ENCODE results near the gene ZCCHC8. TPM values are rescaled to one million over a fixed set of nuclear protein-coding genes. Genes with fewer than 3 reads are reported as not detected.

ZCCHC8 gene
- polyA plus RNA-seq, 1 donor (not counting 4 experiments of a cell fraction or from before 2014, with no cell fraction given), result 14.0 TPM

GRCh38 chr12:122505419-122506051, 4.8 kb upstream of the ZCCHC8 start:
- H3K4me3 ChIP-seq (ENCODE audit: control insufficient read depth in 2 of 3, extremely low read depth in 1 of 3, insufficient read depth in 2 of 3, low read depth in 1 of 3, low read length in 3 of 3), result no peak overlapping the region
- no peak overlapping the region for H3K27ac ChIP-seq (ENCODE audit: control insufficient read depth, insufficient read depth, low read length)
- H3K79me2 ChIP-seq (ENCODE audit: control insufficient read depth, insufficient read depth, low read length), result peaks cover 6% of the 10 kb centered on the region
- no peaks in the 10 kb centered on the region for H3K4me1 ChIP-seq (ENCODE audit: control insufficient read depth, extremely low read depth, insufficient read depth, low read length)
- no peak for DNase-seq (ENCODE audit: low read depth, low spot score)
- H3K9me3 ChIP-seq (ENCODE audit: control insufficient read depth, low read depth, low read length), result no peaks in the 10 kb centered on the region
- no peak overlapping the region for H3K9ac ChIP-seq (ENCODE audit: control insufficient read depth, extremely low read depth, insufficient read depth, low read length)
- H3K4me2 ChIP-seq (ENCODE audit: control insufficient read depth, extremely low read depth, insufficient read depth, low read depth, low read length), result no peak overlapping the region
- dilution Hi-C loops (cut with MboI; ENCODE audit: extremely low pct_ligation_motif_present, low sequenced_read_pairs), result no loop called here
- peaks cover 4% of the 10 kb centered on the region for H4K20me1 ChIP-seq (ENCODE audit: control insufficient read depth, extremely low read depth, insufficient read depth, low read length)
- FAIRE-seq, result no peak
- H2AFZ ChIP-seq (ENCODE audit: control insufficient read depth, low read length), result no peak overlapping the region
- no peaks in the 10 kb centered on the region for H3K27me3 ChIP-seq (ENCODE audit: control insufficient read depth, extremely low read depth, insufficient read depth, low read length)
- peaks cover 16 to 52% of the 10 kb centered on the region in 2 experiments for H3K36me3 ChIP-seq (ENCODE audit: control insufficient read depth in 2 of 2, extremely low read depth in 1 of 2, insufficient read depth in 2 of 2, low read length in 2 of 2)
- TF ChIP-seq CTCF (optimal IDR thresholded peaks at IDR 0.05 in 1 of 3, IDR thresholded peaks at IDR 0.05 in 1 of 3, conservative IDR thresholded peaks at IDR 0.05 in 1 of 3; ENCODE audit: extremely low read depth in 1 of 3, insufficient read depth in 2 of 3, low read length in 3 of 3) (no peak), EZH2 (IDR thresholded peaks at IDR 0.05; ENCODE audit: low read length) (no peak)
- no peaks in the 10 kb centered on the region for H3K9me1 ChIP-seq (ENCODE audit: control insufficient read depth, extremely low read depth, insufficient read depth, low read length)

GRCh38 chr12:122503783-122504590, 3.3 kb upstream of the ZCCHC8 start:
- Histone ChIP-seq H3K27ac (ENCODE audit: control insufficient read depth, insufficient read depth, low read length) (no peak overlapping the region), H3K79me2 (ENCODE audit: control insufficient read depth, insufficient read depth, low read length) (peaks cover 13% of the 10 kb centered on the region), H3K9me3 (ENCODE audit: control insufficient read depth, low read depth, low read length) (no peaks in the 10 kb centered on the region), H3K4me1 (ENCODE audit: control insufficient read depth, extremely low read depth, insufficient read depth, low read length) (peaks cover 2% of the 10 kb centered on the region), H3K9ac (ENCODE audit: control insufficient read depth, extremely low read depth, insufficient read depth, low read length) (no peak overlapping the region), H3K9me1 (ENCODE audit: control insufficient read depth, extremely low read depth, insufficient read depth, low read length) (no peaks in the 10 kb centered on the region), H3K4me3 (ENCODE audit: control insufficient read depth in 2 of 3, extremely low read depth in 1 of 3, insufficient read depth in 2 of 3, low read depth in 1 of 3, low read length in 3 of 3) (no peak overlapping the region), H3K27me3 (ENCODE audit: control insufficient read depth, extremely low read depth, insufficient read depth, low read length) (no peaks in the 10 kb centered on the region), H3K4me2 (ENCODE audit: control insufficient read depth, extremely low read depth, insufficient read depth, low read depth, low read length) (no peak overlapping the region), H4K20me1 (ENCODE audit: control insufficient read depth, extremely low read depth, insufficient read depth, low read length) (peaks cover 4% of the 10 kb centered on the region), H3K36me3 (ENCODE audit: control insufficient read depth in 2 of 2, extremely low read depth in 1 of 2, insufficient read depth in 2 of 2, low read length in 2 of 2) (peaks cover 14 to 38% of the 10 kb centered on the region in 2 experiments), H2AFZ (ENCODE audit: control insufficient read depth, low read length) (no peak overlapping the region)
- TF ChIP-seq CTCF (optimal IDR thresholded peaks at IDR 0.05 in 1 of 3, IDR thresholded peaks at IDR 0.05 in 1 of 3, conservative IDR thresholded peaks at IDR 0.05 in 1 of 3; ENCODE audit: extremely low read depth in 1 of 3, insufficient read depth in 2 of 3, low read length in 3 of 3), result no peak
- no peak for TF ChIP-seq EZH2 (IDR thresholded peaks at IDR 0.05; ENCODE audit: low read length)
- FAIRE-seq, result no peak
- DNase-seq (ENCODE audit: low read depth, low spot score), result no peak
- dilution Hi-C loops (cut with MboI; ENCODE audit: extremely low pct_ligation_motif_present, low sequenced_read_pairs), result no loop called here
